ENCODE data around the gene SOCS2. TPM values are rescaled to one million over a fixed set of nuclear protein-coding genes. Genes with fewer than 3 reads are reported as not detected.

Gene SOCS2
- total and polyA plus RNA-seq, 10 of the 15 experiments (the other 5 are each of a cell fraction or from before 2014, with no cell fraction given): 2.6 to 12.0 (median 7.2) TPM

- Histone ChIP-seq H3K36me3 (ENCODE audit: control insufficient read depth in 2 of 2, insufficient read depth in 2 of 2, low read length in 1 of 2) (no peaks in the 10 kb centered on the region), H3K27ac (ENCODE audit: control insufficient read depth, insufficient read depth) (no peak overlapping the region), H4K20me1 (ENCODE audit: control insufficient read depth, insufficient read depth) (no peaks in the 10 kb centered on the region), H3K27me3 (replicated peaks in 1 of 2; ENCODE audit: control insufficient read depth in 2 of 2, insufficient read depth in 2 of 2, low read length in 1 of 2) (no peaks in the 10 kb centered on the region; a peak in 1 of 4 replicates), H3K9me3 (replicated peaks; ENCODE audit: control insufficient read depth, insufficient read depth, low read length) (no peaks in the 10 kb centered on the region), H3K4me3 (no peak overlapping the region), H3K4me2 (ENCODE audit: control insufficient read depth, insufficient read depth) (no peak overlapping the region), H3K4me1 (ENCODE audit: control insufficient read depth, insufficient read depth, low read length) (peaks cover 5% of the 10 kb centered on the region; the same call in 1 of the 2 replicates), H2AFZ (ENCODE audit: control insufficient read depth, low read depth, low read length) (no peak overlapping the region), H3K9ac (ENCODE audit: control insufficient read depth, insufficient read depth, low read length) (no peak overlapping the region), H3K79me2 (ENCODE audit: control insufficient read depth, insufficient read depth, low read length) (no peaks in the 10 kb centered on the region)
- RAD21 ChIA-PET (ENCODE audit: unreplicated experiment): interaction anchor here (1.0 to 1.1 kb wide), 2 partner anchors 23 to 84 kb away, joined by 3 to 4 read pairs; partner anchors contain the start of gene CRADD
- CTCF ChIA-PET: interaction anchor here (1.0 to 1.5 kb wide), 4 partner anchors 212 to 510 kb away, joined by 3 to 4 read pairs (median 4); no protein-coding TSS in a partner anchor
- BruUV-seq (replicated peaks): no TSS peak
- POLR2A ChIA-PET: no interaction called here
- intact Hi-C loops (cut with micrococcal nuclease; ENCODE audit: unreplicated experiment) (loop anchor here (5.0 kb wide), 1 partner anchor 84 kb away; the partner anchor contains the start of gene CRADD), in situ Hi-C loops (cut with MboI) (no loop called here)
- DNase-seq (ENCODE audit: low read depth, low spot score) (no peak), FAIRE-seq (no peak), ATAC-seq (no peak)
- TF ChIP-seq SP1 (IDR thresholded peaks at IDR 0.05; ENCODE audit: low read depth, low read length) (no peak), JUNB (IDR thresholded peaks at IDR 0.05) (no peak), IKZF1 (conservative IDR thresholded peaks at IDR 0.05) (no peak), FOS (IDR thresholded peaks at IDR 0.05; ENCODE audit: borderline replicate concordance, extremely low read depth, insufficient read length) (no peak), YY1 (IDR thresholded peaks at IDR 0.05; ENCODE audit: low read depth, low read length) (no peak), PAX5 (IDR thresholded peaks at IDR 0.05; ENCODE audit: borderline replicate concordance, low read depth, low read length) (no peak), HDGF (IDR thresholded peaks at IDR 0.05) (no peak), E2F4 (IDR thresholded peaks at IDR 0.05; ENCODE audit: low read depth, low read length) (no peak), RELB (IDR thresholded peaks at IDR 0.05; ENCODE audit: low read depth) (no peak), CTCF (IDR thresholded peaks at IDR 0.05 in 2 of 3, conservative IDR thresholded peaks at IDR 0.05 in 1 of 3; ENCODE audit: control insufficient read depth in 2 of 3, extremely low read depth in 1 of 3, insufficient read depth in 1 of 3, low read depth in 3 of 3, low read length in 3 of 3) (no peak), HSF1 (IDR thresholded peaks at IDR 0.05; ENCODE audit: low read depth, low read length) (no peak)
- WGBS (ENCODE audit: insufficient coverage, insufficient replicate concordance, low lambda C conversion rate, missing lambda C conversion rate): 85% methylated on average over 6 of the region's 6 CpGs
- SMC1A ChIA-PET (ENCODE audit: uncharacterized antibody, unreplicated experiment): no interaction called here
These were observed 20.3 kb downstream of the SOCS2 start for GRCh38 chr12:93592641-93593406.

Measured in GM12878 (cell line).